Heart right ventricle (tissue), 16 donors: Measurements from ENCODE around the gene PRELP. TPM values are rescaled to one million over a fixed set of nuclear protein-coding genes. Genes with fewer than 3 reads are reported as not detected.

Experiments
- ATAC-seq, 8 donors: fragments of 200-7000 bp; cut with Tn5 transposase; one replicate each; pipeline ENCODE4 v1.9.1; 2020; ENCODE audit warnings: mild to moderate bottlenecking in 8 of 8, moderate library complexity in 8 of 8, moderate number of reproducible peaks in 1 of 8
- DNase-seq, 2 donors: peaks; one replicate each; pipeline ENCODE4 v3.0.0-alpha.2; 2020
- H3K27ac ChIP-seq, 10 donors: fragments of 200-600 bp; sonication (generic) in 2 of 10; one replicate each; pipeline versions ENCODE4 v1.5.0 to v1.8.0; 2020 to 2022; ENCODE audit warnings: mild to moderate bottlenecking in 3 of 10
- H3K27me3 ChIP-seq, 7 donors: fragments of 200-600 bp; one replicate each; pipeline ENCODE4 v1.8.0; 2021 to 2022; ENCODE audit warnings: mild to moderate bottlenecking in 2 of 7
- H3K36me3 ChIP-seq, 9 donors: fragments of 200-600 bp; sonication (generic) in 1 of 9; one replicate each; pipeline versions ENCODE4 v1.5.0 to v1.8.0; 2020 to 2022; ENCODE audit warnings: mild to moderate bottlenecking in 2 of 9
- H3K4me1 ChIP-seq, 9 donors: fragments of 200-600 bp; sonication (generic) in 1 of 9; one replicate each; pipeline versions ENCODE4 v1.5.0 to v1.8.0; 2020 to 2022; ENCODE audit warnings: mild to moderate bottlenecking in 4 of 9
- H3K4me3 ChIP-seq, 10 donors: fragments of 200-600 bp; sonication (generic) in 2 of 10; one replicate each; pipeline versions ENCODE4 v1.5.0 to v1.8.0; 2020 to 2022; ENCODE audit warnings: mild to moderate bottlenecking in 7 of 10, moderate library complexity in 2 of 10
- H3K9me3 ChIP-seq, 11 donors: fragments of 200-600 bp in 10 of 11; sonication (generic) in 2 of 11; one replicate each; pipeline versions ENCODE4 v1.5.0 to v1.8.0; 2013 to 2022; ENCODE audit warnings: mild to moderate bottlenecking in 2 of 11, control low read depth in 1 of 11, moderate library complexity in 1 of 11
- CTCF ChIP-seq, 9 donors: fragments of 200-600 bp; sonication (generic) in 2 of 9; IDR thresholded peaks; one replicate each; pipeline versions ENCODE4 v1.5.0 to v1.8.0; 2021 to 2022; ENCODE audit warnings: antibody characterized with exemption in 9 of 9, mild to moderate bottlenecking in 5 of 9, moderate library complexity in 1 of 9
- WGBS, 2 donors: extraction: QIAGEN DNeasy Blood & Tissue Kit; methylation state at CpG; one replicate each; pipeline ENCODE4 v1.1.7; 2013; ENCODE audit warnings: inconsistent platforms in 1 of 2; 5-methylcytosine and 5-hydroxymethylcytosine counted together
- intact Hi-C, 10 donors: fragments of 100-400 bp; cut with DNase I; formaldehyde crosslinking; loops; one replicate each; pipeline versions ENCODE4 v1.11.1 to v1.14.2; 2022
- polyA plus RNA-seq, 2 donors: library from polyadenylated mRNA; stranded (reverse); fragments of 200-250 nt; gene quantifications; one replicate each; pipeline ENCODE4 v1.2.3, GENCODE V29; 2013
- total RNA-seq, 10 donors: library from RNA; stranded (reverse); fragmentation: NEBNext Ultra II Directional in 3 of 10; extraction: Animal tissue kit (Norgen Biotek cat#: 25700) in 3 of 10; gene quantifications; one replicate each; pipeline versions ENCODE4 v1.2.1 to v1.2.4, GENCODE V29; 2021 to 2023
- donor health status: Arrhythmogenic right ventricular cardiomyopathy.
- donor health status: ischemic (EF 13 %, LVEDD 7.1; RV severe dilation, severe dysfunction).
- donor health status: healthy with polysubstance abuse.
- donor health status: DM: no; HTN: yes; CAD: no.
- donor health status: DM: no; HTN: no; CAD: no.
- donor health status: ischemic (EF 25% LVEDD 6.9; RV normal size, moderate dysfunction).
- donor health status: ischemic (EF 25% LVEDD 5.7; RV mildly dilated, moderate dysfunction).
- donor health status: healthy.
- donor health status: DM: yes; HTN: yes; CAD: no.
- donor health status: Ischemic cardiomyopathy.
- donor health status: ischemic (EF 35%, LVEDD 5.7; RV mildly dilated, moderate dysfunction).
- donor health status: nonischemic (EF 11% LVEDD 7.7; RV severe dilation, severe dysfunction).
- donor health status: DM: yes; HTN: yes; CAD: no.
- donor health status: PGD.
- donor health status: ischemic (EF 29% LVEDD 5.4; RV normal size, mild dysfunction).
- donor health status: nonischemic (EF 23%, LVEDD 6.1; RV moderate dilation, normal function).

The PRELP gene
- total and polyA plus RNA-seq, 12 donors, result 3.3 to 37.1 (median 14.9) TPM

GRCh38 chr1:203521074-203521794 is 45.6 kb downstream of the PRELP start:
- Histone ChIP-seq H3K27ac (peak overlapping the region in 3 of 10 donors; percentile 11 to 43 (median 22)), H3K4me3 (no peak overlapping the region), H3K36me3 (no peaks in the 10 kb centered on the region), H3K9me3 (no peaks in the 10 kb centered on the region), H3K4me1 (peaks cover 14 to 51% (median 29%) of the 10 kb centered on the region in 9 donors), H3K27me3 (no peaks in the 10 kb centered on the region)
- DNase-seq (no peak), ATAC-seq (peak in 4 of 8 donors; percentile 26 to 46 (median 32))
- intact Hi-C loops, result no loop called here
- no peak for TF ChIP-seq CTCF (IDR thresholded peaks at IDR 0.05)
- 70 to 75% methylated on average over 10 of the region's 10 CpGs for WGBS, 2 donors

GRCh38 chr1:203521812-203522211 is 46.2 kb downstream of the PRELP start:
- no peak for TF ChIP-seq CTCF (IDR thresholded peaks at IDR 0.05)
- peak overlapping the region in 5 of 10 donors; percentile 1 to 43 (median 22) for H3K27ac ChIP-seq

GRCh38 chr1:203522237-203522636 is 46.6 kb downstream of the PRELP start:
- H3K4me1 ChIP-seq, result peaks cover 14 to 57% (median 29%) of the 10 kb centered on the region in 9 donors
- 52 to 72% methylated on average over 11 of the region's 11 CpGs for WGBS, 2 donors
- no peaks in the 10 kb centered on the region for H3K9me3 ChIP-seq
- intact Hi-C loops, result no loop called here
- no peak overlapping the region for H3K4me3 ChIP-seq
- DNase-seq, result no peak
- H3K27me3 ChIP-seq, result no peaks in the 10 kb centered on the region
- ATAC-seq, result peak in 5 of 8 donors; percentile 52 to 83 (median 59)
- no peaks in the 10 kb centered on the region for H3K36me3 ChIP-seq
- peak overlapping the region in 5 of 10 donors; percentile 1 to 43 (median 22) for H3K27ac ChIP-seq
- TF ChIP-seq CTCF (IDR thresholded peaks at IDR 0.05), result no peak

More at GRCh38 chr1:203521812-203522211, 46.2 kb downstream of the PRELP start:
- intact Hi-C loops, result no loop called here
- DNase-seq, result no peak
- WGBS, 2 donors, result 78 to 81% methylated on average over 5 of the region's 5 CpGs
- H3K4me3 ChIP-seq, result no peak overlapping the region
- H3K9me3 ChIP-seq, result no peaks in the 10 kb centered on the region
- peak in 5 of 8 donors; percentile 3 to 30 (median 14) for ATAC-seq
- H3K4me1 ChIP-seq, result peaks cover 14 to 56% (median 29%) of the 10 kb centered on the region in 9 donors
- H3K36me3 ChIP-seq, result no peaks in the 10 kb centered on the region
- H3K27me3 ChIP-seq, result no peaks in the 10 kb centered on the region

GRCh38 chr1:203523667-203524066 is 48.1 kb downstream of the PRELP start:
- ATAC-seq (no peak), DNase-seq (no peak)
- intact Hi-C loops, result no loop called here
- Histone ChIP-seq H3K4me3 (no peak overlapping the region), H3K36me3 (no peaks in the 10 kb centered on the region), H3K27ac (peak overlapping the region in 2 of 10 donors; percentile 0 to 40), H3K9me3 (no peaks in the 10 kb centered on the region), H3K27me3 (no peaks in the 10 kb centered on the region), H3K4me1 (peaks cover 14 to 57% (median 29%) of the 10 kb centered on the region in 9 donors)
- WGBS, 2 donors, result 89 to 92% methylated on average over 6 of the region's 6 CpGs
- TF ChIP-seq CTCF (IDR thresholded peaks at IDR 0.05), result no peak
